ENCODE data around the gene TMEM72. TPM values are rescaled to one million over a fixed set of nuclear protein-coding genes. Genes with fewer than 3 reads are reported as not detected.
A peak's percentile ranks its signal among the peaks of the same experiment; 100 is the strongest.

The TMEM72 gene
- total and polyA plus RNA-seq, 8 donors: 1.2 to 7.7 (median 2.4) TPM

GRCh38 chr10:44880090-44880715 is 30.9 kb upstream of the TMEM72 start:
- intact Hi-C loops (cut with DNase I): no loop called here
- no peaks in the 10 kb centered on the region for H3K9me3 ChIP-seq
- FAIRE-seq (no peak), ATAC-seq (no peak), DNase-seq (no peak)
- WGBS, 2 donors: 87 to 89% methylated on average over 17 of the region's 17 CpGs
- H3K36me3 ChIP-seq: no peaks in the 10 kb centered on the region
- no peak overlapping the region for H3K27ac ChIP-seq
- H3K4me1 ChIP-seq: peaks cover 4 to 9% (median 6%) of the 10 kb centered on the region in 3 donors
- TF ChIP-seq CTCF (IDR thresholded peaks at IDR 0.05): no peak
- no peak overlapping the region for H3K4me3 ChIP-seq
- H3K27me3 ChIP-seq: no peaks in the 10 kb centered on the region

- intact Hi-C loops (cut with DNase I): no loop called here
These were observed 29.5 kb upstream of the TMEM72 start for GRCh38 chr10:44881649-44882048.

GRCh38 chr10:44882166-44882720 is 28.9 kb upstream of the TMEM72 start:
- Histone ChIP-seq H3K4me1 (peaks cover 4 to 9% (median 6%) of the 10 kb centered on the region in 3 donors), H3K9me3 (no peaks in the 10 kb centered on the region), H3K27ac (peak overlapping the region; percentile 10 to 54 (median 30)), H3K36me3 (no peaks in the 10 kb centered on the region), H3K4me3 (no peak overlapping the region), H3K27me3 (no peaks in the 10 kb centered on the region)
- intact Hi-C loops (cut with DNase I): no loop called here
- ATAC-seq (peak; percentile 76 to 89 (median 86)), FAIRE-seq (no peak), DNase-seq (peak in 4 of 6 donors; percentile 76 to 83 (median 82))
- WGBS, 2 donors: 6 to 12% methylated on average over 6 of the region's 6 CpGs
- no peak for TF ChIP-seq CTCF (IDR thresholded peaks at IDR 0.05)

More at GRCh38 chr10:44881649-44882048, 29.5 kb upstream of the TMEM72 start:
- WGBS, 2 donors: 77 to 87% methylated on average over 7 of the region's 7 CpGs
- no peak overlapping the region for H3K4me3 ChIP-seq
- no peaks in the 10 kb centered on the region for H3K36me3 ChIP-seq
- no peak for TF ChIP-seq CTCF (IDR thresholded peaks at IDR 0.05)
- no peaks in the 10 kb centered on the region for H3K9me3 ChIP-seq
- peak overlapping the region; percentile 10 to 54 (median 30) for H3K27ac ChIP-seq
- no peaks in the 10 kb centered on the region for H3K27me3 ChIP-seq
- ATAC-seq (no peak), FAIRE-seq (no peak), DNase-seq (no peak)
- H3K4me1 ChIP-seq: peaks cover 4 to 9% (median 6%) of the 10 kb centered on the region in 3 donors

- FAIRE-seq: no peak
These were observed 27.4 kb upstream of the TMEM72 start for GRCh38 chr10:44883593-44884331.

More at GRCh38 chr10:44883593-44884331, 27.4 kb upstream of the TMEM72 start:
- WGBS, 2 donors: 81 to 83% methylated on average over 8 of the region's 8 CpGs
- H3K4me3 ChIP-seq: no peak overlapping the region
- no peak overlapping the region for H3K27ac ChIP-seq
- no peaks in the 10 kb centered on the region for H3K36me3 ChIP-seq
- peaks cover 0 to 9% (median 6%) of the 10 kb centered on the region in 3 donors for H3K4me1 ChIP-seq
- no peaks in the 10 kb centered on the region for H3K27me3 ChIP-seq
- intact Hi-C loops (cut with DNase I): no loop called here
- no peaks in the 10 kb centered on the region for H3K9me3 ChIP-seq
- no peak for ATAC-seq
- no peak for DNase-seq
- TF ChIP-seq CTCF (IDR thresholded peaks at IDR 0.05): no peak
